Activated T-cell treated with anti-CD3 and anti-CD28 coated beads, Interleukin-2, amount 50 U/mL, for 4 hours (primary cell): Measurements from ENCODE around the gene GALT. TPM values are rescaled to one million over a fixed set of nuclear protein-coding genes. Genes with fewer than 3 reads are reported as not detected.

Source experiments
- ATAC-seq, 2 donors: fragments of 200-7000 bp; cut with Tn5 transposase; one replicate each; pipeline ENCODE4 v1.10.0; 2021
- DNase-seq: peaks from one replicate; pipeline ENCODE4 v3.0.0-alpha.2; 2020
- H3K27me3 Mint-ChIP-seq: one replicate; pipeline ENCODE4 v1.8.0; 2021; ENCODE audit warnings: low read depth, mixed read lengths
- H3K36me3 Mint-ChIP-seq: one replicate; pipeline ENCODE4 v1.8.0; 2022; ENCODE audit warnings: mixed read lengths; ENCODE audit not compliant: insufficient read depth
- H3K4me1 Mint-ChIP-seq: one replicate; pipeline ENCODE4 v1.8.0; 2021; ENCODE audit warnings: low read depth, mixed read lengths
- H3K4me3 Mint-ChIP-seq: one replicate; pipeline ENCODE4 v1.8.0; 2021; ENCODE audit warnings: mild to moderate bottlenecking, moderate library complexity, mixed read lengths
- H3K9me3 Mint-ChIP-seq: one replicate; pipeline ENCODE4 v1.8.0; 2021; ENCODE audit warnings: mixed read lengths
- total RNA-seq, 3 donors: library from RNA; stranded (reverse); gene quantifications; one replicate each; pipeline ENCODE4 v1.2.1, GENCODE V29; 2021

The GALT gene
- total RNA-seq, 3 donors from 2014 or later = 29.8 to 37.7 (median 30.3) TPM

GRCh38 chr9:34690983-34691935 is 44.8 kb downstream of the GALT start, which contains the start of gene CCL19:
TSS of gene CCL19 (minus strand) at chr9:34691276. CDS start at chr9:34691139, 137 bp downstream.
- Mint-ChIP-seq H3K4me1 (no peaks in the 10 kb centered on the region), H3K4me3 (no peak within 1 kb of the TSS), H3K36me3 (no peaks in the 10 kb centered on the region), H3K27me3 (peaks cover 3% of the 10 kb centered on the region), H3K9me3 (no peaks in the 10 kb centered on the region)
- DNase-seq = no peak
- ATAC-seq = no peak

- Mint-ChIP-seq H3K4me1 (no peaks in the 10 kb centered on the region), H3K4me3 (no peak overlapping the region), H3K36me3 (no peaks in the 10 kb centered on the region), H3K9me3 (no peaks in the 10 kb centered on the region), H3K27me3 (peaks cover 3% of the 10 kb centered on the region)
- DNase-seq = no peak
- no peak for ATAC-seq
Observed at GRCh38 chr9:34691936-34692315, 45.5 kb downstream of the GALT start.

GRCh38 chr9:34693560-34693959 is 47.1 kb downstream of the GALT start:
- ATAC-seq (no peak), DNase-seq (no peak)
- Mint-ChIP-seq H3K36me3 (no peaks in the 10 kb centered on the region), H3K4me3 (no peak overlapping the region), H3K4me1 (no peaks in the 10 kb centered on the region), H3K27me3 (peaks cover 3% of the 10 kb centered on the region), H3K9me3 (no peaks in the 10 kb centered on the region)

DNA sequence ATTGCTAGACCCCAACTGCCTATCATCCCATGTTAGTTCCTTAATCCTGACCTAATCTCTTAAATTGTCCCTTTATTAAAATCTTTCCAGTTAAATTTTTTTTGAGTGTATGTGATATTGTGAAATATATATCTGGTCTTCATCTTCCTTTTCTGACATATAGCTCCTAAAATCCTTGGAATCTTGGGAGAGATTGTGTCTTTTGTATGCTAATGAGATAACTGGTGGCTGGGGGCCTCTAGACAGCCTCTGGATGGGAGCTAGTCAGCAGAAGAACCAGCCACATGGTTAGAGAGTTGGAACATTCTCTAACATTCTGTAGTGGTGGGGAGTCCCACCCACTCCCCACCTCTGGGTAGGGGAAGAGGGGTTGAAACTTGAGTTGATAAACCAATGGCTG is 48.3 kb downstream of the GALT start:
- Mint-ChIP-seq H3K4me3 (no peak overlapping the region), H3K9me3 (no peaks in the 10 kb centered on the region), H3K36me3 (no peaks in the 10 kb centered on the region), H3K27me3 (peaks cover 1% of the 10 kb centered on the region), H3K4me1 (no peaks in the 10 kb centered on the region)
- no peak for ATAC-seq
- no peak for DNase-seq

Other genes with a start within 250 kb of the GALT start
- gene FAM219A, start 188.1 kb upstream of the GALT start, total RNA-seq = 10 to 100 TPM; 23.1 to 31.2 (median 26.4) TPM
- gene DNAI1, start 187.9 kb upstream of the GALT start, total RNA-seq = not detected
- not detected for gene ENHO, start 123.7 kb upstream of the GALT start, total RNA-seq
- under 1 TPM in 1 of 3 donors, not detected in 2; 0.18 TPM for gene CNTFR, start 57.0 kb upstream of the GALT start, total RNA-seq
- gene RPP25L, start 34.6 kb upstream of the GALT start, total RNA-seq = 10 to 100 TPM; 26.6 to 30.2 (median 29.9) TPM
- gene DCTN3, start 26.2 kb upstream of the GALT start, total RNA-seq = 10 to 100 TPM; 58.8 to 69.2 (median 64.2) TPM
- gene ARID3C, start 17.6 kb upstream of the GALT start, total RNA-seq = not detected
- gene SIGMAR1, start 8.9 kb upstream of the GALT start, total RNA-seq = 100 to 1,000 TPM; 120 to 128 (median 123) TPM
- 10 to 100 TPM in 1 of 3 donors, 1 to 10 TPM in 2; 7.7 to 10.4 (median 8.8) TPM for gene IL11RA, start 5.5 kb downstream of the GALT start, total RNA-seq
- gene CCL27, start 16.0 kb downstream of the GALT start, total RNA-seq = under 1 TPM; 0.24 to 0.43 (median 0.26) TPM
- 1 to 10 TPM in 2 of 3 donors, under 1 TPM in 1; 0.82 to 1.1 (median 1.0) TPM for gene CCL19, start 44.6 kb downstream of the GALT start, total RNA-seq
- gene CCL21, start 63.5 kb downstream of the GALT start, total RNA-seq = not detected